ENCODE results near the gene PYURF. TPM values are rescaled to one million over a fixed set of nuclear protein-coding genes. Genes with fewer than 3 reads are reported as not detected.

Gene PYURF
- total RNA-seq, 1 experiment from 2014 or later: 50.9 TPM

Other genes starting within 250 kb of the PYURF start
- 4.2 TPM for gene PPM1K, start 239.2 kb downstream of the PYURF start, total RNA-seq (2021; ENCODE audit: unreplicated experiment)
- gene HERC6, start 144.9 kb downstream of the PYURF start, total RNA-seq (2021; ENCODE audit: unreplicated experiment): 4.9 TPM
- 7.2 TPM for gene HERC5, start 66.7 kb downstream of the PYURF start, total RNA-seq (2021; ENCODE audit: unreplicated experiment)
- gene HERC3, start 68.7 kb upstream of the PYURF start, total RNA-seq (2021; ENCODE audit: unreplicated experiment): 10.8 TPM
- 1.8 TPM for gene NAP1L5, start 174.1 kb upstream of the PYURF start, total RNA-seq (2021; ENCODE audit: unreplicated experiment)